ENCODE results near the gene UBE2A.

The UBE2A gene

GRCh38 chrX:119549327-119550016 lies 24.9 kb upstream of the UBE2A start:
- H3K4me3 ChIP-seq (ENCODE audit: low read depth, low read length) = no peak overlapping the region
- no peak for TF ChIP-seq CTCF (IDR thresholded peaks at IDR 0.05; ENCODE audit: insufficient read depth, low read length, missing control alignments)
- ChIA-PET POLR2A (no interaction called here), CTCF (interaction anchor here (1.1 to 1.5 kb wide), 2 partner anchors 10 to 71 kb away, joined by 3 read pairs; no protein-coding TSS in a partner anchor)
- DNase-seq (ENCODE audit: low read depth, low spot score) = no peak

- no peak for DNase-seq (ENCODE audit: low read depth, low spot score)
- CTCF ChIA-PET = no interaction called here
- POLR2A ChIA-PET = no interaction called here
These were observed 21.9 kb upstream of the UBE2A start for GRCh38 chrX:119552508-119552907.

GRCh38 chrX:119565107-119565663 lies 9.2 kb upstream of the UBE2A start, which contains the start of gene STEEP1:
STEEP1 (minus strand) TSS chrX:119565409; CDS start chrX:119565355, 54 bp downstream.
- peak; percentile 50 for DNase-seq (ENCODE audit: low read depth, low spot score)
- no peak for TF ChIP-seq CTCF (IDR thresholded peaks at IDR 0.05; ENCODE audit: insufficient read depth, low read length, missing control alignments)
- POLR2A ChIA-PET = interaction anchor here (1.0 kb wide), 1 partner anchor 9 kb away, joined by 4 read pairs; the partner anchor contains the start of gene UBE2A
- H3K4me3 ChIP-seq (ENCODE audit: low read depth, low read length) = peak within 1 kb of the TSS; percentile 68
- CTCF ChIA-PET = no interaction called here

More at GRCh38 chrX:119552508-119552907, 21.9 kb upstream of the UBE2A start:
- TF ChIP-seq CTCF (IDR thresholded peaks at IDR 0.05; ENCODE audit: insufficient read depth, low read length, missing control alignments) = no peak
- H3K4me3 ChIP-seq (ENCODE audit: low read depth, low read length) = no peak overlapping the region

GRCh38 chrX:119570351-119570835 lies 4.0 kb upstream of the UBE2A start:
- TF ChIP-seq CTCF (IDR thresholded peaks at IDR 0.05; ENCODE audit: insufficient read depth, low read length, missing control alignments) = no peak
- POLR2A ChIA-PET = no interaction called here
- H3K4me3 ChIP-seq (ENCODE audit: low read depth, low read length) = no peak overlapping the region
- DNase-seq (ENCODE audit: low read depth, low spot score) = no peak
- CTCF ChIA-PET = no interaction called here

- no peak for DNase-seq (ENCODE audit: low read depth, low spot score)
- H3K4me3 ChIP-seq (ENCODE audit: low read depth, low read length) = peak overlapping the region; percentile 66
- no peak for TF ChIP-seq CTCF (IDR thresholded peaks at IDR 0.05; ENCODE audit: insufficient read depth, low read length, missing control alignments)
- POLR2A ChIA-PET = interaction anchor here (1.0 to 1.9 kb wide), 2 partner anchors 8 to 280 kb away, joined by 3 to 4 read pairs; partner anchors contain the start of genes STEEP1 and UPF3B
- CTCF ChIA-PET = interaction anchor here (0.9 to 1.4 kb wide), 4 partner anchors 57 to 157 kb away, joined by 3 to 4 read pairs (median 4); no protein-coding TSS in a partner anchor
These were observed 1.1 kb upstream of the UBE2A start for GRCh38 chrX:119573222-119573621.

GRCh38 chrX:119573840-119574393 lies 446 bp upstream of the UBE2A start:
- ChIA-PET POLR2A (interaction anchor here (0.5 to 1.9 kb wide), 6 partner anchors 9 to 279 kb away, joined by 3 to 4 read pairs (median 3); partner anchors contain the start of genes STEEP1 and UPF3B), CTCF (interaction anchor here (0.9 to 1.9 kb wide), 5 partner anchors 57 to 156 kb away, joined by 3 to 5 read pairs (median 4); no protein-coding TSS in a partner anchor)
- DNase-seq (ENCODE audit: low read depth, low spot score) = no peak
- TF ChIP-seq CTCF (IDR thresholded peaks at IDR 0.05; ENCODE audit: insufficient read depth, low read length, missing control alignments) = no peak
- H3K4me3 ChIP-seq (ENCODE audit: low read depth, low read length) = peak overlapping the region; percentile 66
